H7 (cell line): ENCODE measurements around the gene PDE8B. TPM values are rescaled to one million over a fixed set of nuclear protein-coding genes. Genes with fewer than 3 reads are reported as not detected.

ENCODE experiments used
- DNase-seq: peaks from one replicate; pipeline ENCODE4 v3.0.0; 2012
- H3K27me3 ChIP-seq: 2 replicates; pipeline ENCODE4 v1.6.0; 2011; ENCODE audit warnings: mild to moderate bottlenecking, low read length; ENCODE audit not compliant: control insufficient read depth, insufficient read depth
- H3K36me3 ChIP-seq: replicated peaks from 2 replicates; pipeline ENCODE4 v1.5.1; 2011; ENCODE audit warnings: low read length; ENCODE audit not compliant: control insufficient read depth, insufficient read depth
- H3K4me3 ChIP-seq: 2 replicates; pipeline ENCODE4 v1.5.1; 2011; ENCODE audit warnings: low read depth, mild to moderate bottlenecking, control low read depth, low read length, moderate library complexity; ENCODE audit not compliant: insufficient read depth
- total RNA-seq: library from RNA; depleted of rRNA; stranded (reverse); fragments of >200 nt; shearing (Covaris generic); gene quantifications from 2 replicates; pipeline ENCODE4 v1.2.3, GENCODE V29; 2014

Gene PDE8B
- total RNA-seq, 1 experiment from 2014 or later: 0.03 TPM

DNA sequence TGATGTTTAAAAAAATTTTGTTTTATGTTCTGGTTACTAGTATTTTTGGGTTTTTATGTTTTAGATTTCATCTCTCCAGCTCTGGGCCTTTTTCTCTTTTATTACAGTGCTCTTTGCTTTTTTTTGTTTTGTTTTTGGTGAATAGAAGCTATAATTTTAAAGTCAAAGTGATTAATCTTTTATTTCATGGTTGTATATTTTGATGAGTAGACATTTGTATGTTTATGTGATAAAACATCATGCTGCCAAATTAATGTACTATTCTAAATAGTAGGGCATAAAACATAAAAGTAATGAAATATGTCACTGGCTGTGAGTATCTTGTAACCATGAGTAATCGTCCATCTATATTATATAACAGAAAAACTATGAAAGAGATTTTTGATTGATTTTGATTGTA, 93.9 kb downstream of the PDE8B start:
- H3K4me3 ChIP-seq: no peak overlapping the region
- DNase-seq: no peak
- H3K27me3 ChIP-seq: peaks cover 3% of the 10 kb centered on the region; the same call in 1 of the 2 replicates
- H3K36me3 ChIP-seq: no peaks in the 10 kb centered on the region

DNA sequence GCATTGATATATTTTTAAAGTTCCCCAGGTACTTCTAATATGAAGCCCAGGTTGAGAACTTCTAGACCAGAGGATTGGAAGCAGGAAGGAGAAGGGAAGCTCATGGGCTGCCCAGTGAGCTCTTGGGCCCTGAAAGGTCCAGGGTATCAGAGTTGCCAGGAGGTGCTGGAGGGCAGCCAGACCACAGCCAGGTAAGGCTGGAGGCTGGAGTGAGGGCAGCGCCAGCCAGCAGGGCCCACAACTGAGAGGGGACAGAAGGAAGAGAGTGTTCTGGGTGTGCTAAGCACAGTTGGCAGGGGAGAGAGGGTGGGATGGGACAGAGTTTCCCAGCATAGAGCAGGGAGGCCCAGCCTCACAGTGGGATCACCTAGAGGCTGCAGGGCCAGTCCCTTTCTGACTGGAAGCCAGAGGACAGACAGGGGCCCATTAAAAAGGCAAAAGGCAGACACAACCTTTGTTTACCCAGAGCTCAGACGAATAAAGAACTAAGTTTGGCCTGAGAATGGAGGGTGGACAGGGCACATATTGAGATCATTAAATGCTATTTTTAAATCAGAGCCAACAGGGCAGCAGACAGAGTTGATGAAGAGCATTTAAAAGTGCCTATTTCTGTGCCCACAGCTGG, 94.9 kb downstream of the PDE8B start:
- no peaks in the 10 kb centered on the region for H3K36me3 ChIP-seq
- H3K4me3 ChIP-seq: no peak overlapping the region
- DNase-seq: no peak
- peaks cover 3% of the 10 kb centered on the region; the same call in 1 of the 2 replicates for H3K27me3 ChIP-seq

DNA sequence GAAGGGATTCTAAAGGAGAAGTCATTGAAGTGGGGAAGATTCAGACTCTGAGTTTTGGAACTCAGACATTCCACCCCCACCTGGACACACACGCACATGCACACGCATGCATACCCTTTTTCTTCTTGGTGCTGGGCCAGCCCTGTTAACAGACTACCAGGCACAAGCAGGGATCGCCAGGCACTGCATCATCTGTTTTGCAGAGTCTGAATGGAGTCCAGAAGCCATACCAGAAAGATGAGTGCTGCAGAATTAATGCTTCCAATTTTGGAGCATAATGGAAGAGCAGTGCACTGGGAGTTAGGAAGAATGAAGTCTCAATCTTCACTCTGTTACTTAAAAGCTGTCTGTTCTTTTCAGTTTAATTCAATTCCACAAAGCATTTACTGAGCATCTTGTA, 95.5 kb downstream of the PDE8B start:
- DNase-seq: no peak
- H3K36me3 ChIP-seq: no peaks in the 10 kb centered on the region
- H3K27me3 ChIP-seq: peaks cover 3% of the 10 kb centered on the region; the same call in 1 of the 2 replicates
- no peak overlapping the region for H3K4me3 ChIP-seq

- DNase-seq: no peak
- H3K4me3 ChIP-seq: no peak overlapping the region
- peaks cover 3% of the 10 kb centered on the region; the same call in 1 of the 2 replicates for H3K27me3 ChIP-seq
- H3K36me3 ChIP-seq: no peaks in the 10 kb centered on the region
These were observed 96.1 kb downstream of the PDE8B start for GRCh38 chr5:77306531-77306930.

- peak; percentile 40 for DNase-seq
- Histone ChIP-seq H3K27me3 (peaks cover 3% of the 10 kb centered on the region; the same call in 1 of the 2 replicates), H3K4me3 (no peak overlapping the region), H3K36me3 (no peaks in the 10 kb centered on the region)
These were observed 97.9 kb downstream of the PDE8B start for GRCh38 chr5:77308154-77308960.

DNA sequence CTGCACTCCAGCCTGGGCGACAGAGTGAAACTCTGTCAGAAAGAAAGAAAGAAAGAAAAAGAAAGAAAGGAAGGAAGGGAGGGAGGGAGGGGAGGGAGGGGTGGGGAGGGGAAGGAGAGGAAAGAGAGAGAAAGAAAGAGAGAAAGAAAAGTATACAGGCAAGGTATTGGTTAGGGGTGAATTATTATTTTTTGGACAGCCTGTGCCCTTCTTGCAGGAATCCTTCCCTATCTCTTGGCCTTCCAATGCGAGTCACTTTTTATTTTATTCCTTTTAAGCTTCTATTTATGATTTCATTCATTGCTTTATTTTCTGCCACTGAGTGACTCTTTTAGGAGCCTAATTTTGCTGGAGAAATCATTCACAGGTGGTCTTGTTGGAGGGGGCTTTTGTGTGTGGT, 98.7 kb downstream of the PDE8B start:
- DNase-seq: no peak

GRCh38 chr5:77310494-77311213, 100.2 kb downstream of the PDE8B start:
- peaks cover 3% of the 10 kb centered on the region; the same call in 1 of the 2 replicates for H3K27me3 ChIP-seq
- no peaks in the 10 kb centered on the region for H3K36me3 ChIP-seq
- H3K4me3 ChIP-seq: no peak overlapping the region
- no peak for DNase-seq

More for the DNA sequence above, 98.7 kb downstream of the PDE8B start:
- Histone ChIP-seq H3K4me3 (no peak overlapping the region), H3K36me3 (no peaks in the 10 kb centered on the region), H3K27me3 (peaks cover 3% of the 10 kb centered on the region; the same call in 1 of the 2 replicates)

DNA sequence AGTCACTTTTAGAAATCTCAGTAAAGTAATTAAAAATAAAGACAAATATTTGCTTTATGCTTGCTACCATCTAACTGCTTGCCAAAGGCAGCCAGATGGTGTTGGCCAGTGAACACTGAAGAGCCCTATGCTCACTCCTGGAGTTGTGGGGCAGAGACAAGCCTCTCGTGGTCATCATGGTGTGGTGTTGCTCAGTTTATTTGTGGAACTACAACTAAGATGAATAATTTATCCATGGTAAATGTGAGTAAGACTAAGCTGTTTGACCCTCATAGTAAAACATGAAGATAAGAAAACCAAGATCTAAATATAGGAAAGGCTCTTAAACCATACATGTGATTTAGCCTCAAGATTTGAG, 100.7 kb downstream of the PDE8B start:
- DNase-seq: no peak
- Histone ChIP-seq H3K4me3 (no peak overlapping the region), H3K27me3 (peaks cover 3% of the 10 kb centered on the region; the same call in 1 of the 2 replicates), H3K36me3 (no peaks in the 10 kb centered on the region)

DNA sequence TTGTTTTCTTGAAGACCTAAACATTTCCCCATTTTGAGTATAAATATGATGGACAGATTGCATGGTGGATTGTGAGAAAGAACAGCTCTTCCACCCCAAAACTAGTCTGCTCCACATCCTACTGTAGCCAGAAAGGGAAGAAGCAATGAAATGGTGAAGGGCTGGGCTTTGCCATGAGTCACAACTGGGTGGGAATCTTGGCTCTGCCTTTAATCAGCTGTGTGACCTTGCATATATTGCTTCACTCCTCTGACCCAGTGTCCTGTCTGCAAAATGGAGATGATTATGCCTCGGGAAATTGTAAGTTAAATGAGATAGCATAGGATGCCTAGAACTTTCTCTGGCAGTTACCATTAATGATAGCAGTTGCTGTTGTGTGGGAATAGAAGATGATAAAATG, 101.9 kb downstream of the PDE8B start:
- Histone ChIP-seq H3K27me3 (no peaks in the 10 kb centered on the region; the same call in 1 of the 2 replicates), H3K4me3 (no peak overlapping the region), H3K36me3 (no peaks in the 10 kb centered on the region)
- no peak for DNase-seq

DNA sequence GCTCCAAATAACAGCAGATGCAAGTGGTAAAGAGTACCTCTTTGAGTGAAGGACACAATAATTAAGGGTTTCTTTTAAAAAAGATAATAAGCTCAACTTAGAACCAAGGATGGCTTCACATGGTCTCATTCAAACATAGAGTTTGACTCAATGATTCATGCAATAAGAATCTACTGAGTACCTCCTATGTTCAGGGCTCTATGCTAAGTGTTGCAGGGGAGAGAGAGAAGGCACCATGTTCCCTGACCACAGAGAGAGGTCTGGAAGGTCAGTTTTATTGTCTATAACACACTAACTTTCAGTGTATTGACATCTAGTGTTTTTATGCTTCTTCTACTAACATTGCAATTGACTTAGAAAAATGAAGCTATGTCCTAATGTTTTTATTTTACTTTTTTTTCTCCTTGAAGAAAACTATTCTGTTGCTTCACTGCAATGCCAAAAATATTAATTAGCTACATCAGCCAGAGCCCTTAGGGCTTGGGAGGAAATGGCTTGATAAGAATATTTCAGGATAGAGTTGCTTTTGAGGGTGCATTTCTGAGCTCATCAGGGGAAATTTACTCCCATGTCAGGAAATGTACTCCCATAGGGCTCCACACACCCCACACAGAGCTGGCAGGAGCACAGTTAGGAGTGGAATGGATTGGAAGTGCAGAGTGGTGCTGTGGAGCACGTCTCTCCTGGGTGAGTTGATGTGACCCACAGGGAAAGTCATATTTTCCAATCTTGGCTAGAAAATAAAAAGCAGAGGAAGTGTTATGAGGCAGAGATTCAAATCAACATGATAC, 106.6 kb downstream of the PDE8B start:
- Histone ChIP-seq H3K4me3 (no peak overlapping the region), H3K36me3 (no peaks in the 10 kb centered on the region), H3K27me3 (no peaks in the 10 kb centered on the region)
- no peak for DNase-seq

DNA sequence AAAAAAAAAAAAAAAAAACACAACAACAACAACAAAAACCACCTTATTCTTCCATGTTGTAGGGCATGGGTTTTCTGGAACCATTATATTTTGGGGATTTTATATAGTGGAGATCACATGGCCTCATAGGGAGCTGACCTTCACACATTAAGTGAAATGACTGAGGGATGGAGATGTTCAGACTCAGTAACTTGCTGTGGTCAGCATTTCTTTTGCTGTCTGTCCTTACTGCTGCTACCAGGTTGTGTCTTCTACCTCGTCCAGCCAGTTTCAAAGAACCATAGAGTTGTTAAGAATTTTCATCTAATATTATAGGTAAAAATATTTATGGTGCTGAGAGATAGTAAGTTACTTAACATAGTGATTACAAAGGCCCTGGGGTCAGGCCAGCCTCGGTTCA, 107.6 kb downstream of the PDE8B start:
- Histone ChIP-seq H3K4me3 (no peak overlapping the region), H3K27me3 (no peaks in the 10 kb centered on the region), H3K36me3 (no peaks in the 10 kb centered on the region)
- no peak for DNase-seq

GRCh38 chr5:77319117-77319804, 108.8 kb downstream of the PDE8B start:
- Histone ChIP-seq H3K36me3 (no peaks in the 10 kb centered on the region), H3K27me3 (no peaks in the 10 kb centered on the region), H3K4me3 (no peak overlapping the region)
- DNase-seq: no peak

- H3K4me3 ChIP-seq: no peak overlapping the region
- DNase-seq: peak; percentile 33
- no peaks in the 10 kb centered on the region for H3K36me3 ChIP-seq
- no peaks in the 10 kb centered on the region for H3K27me3 ChIP-seq
These were observed 111.4 kb downstream of the PDE8B start for GRCh38 chr5:77321793-77322394.
